Inferior parietal cortex (tissue), 1 donor: ENCODE data around the gene HOXC13.

Source experiments
- DNase-seq: peaks from one replicate; pipeline ENCODE4 v3.0.0-alpha.2; 2016; ENCODE audit errors: extremely low spot score

The HOXC13 gene

DNA sequence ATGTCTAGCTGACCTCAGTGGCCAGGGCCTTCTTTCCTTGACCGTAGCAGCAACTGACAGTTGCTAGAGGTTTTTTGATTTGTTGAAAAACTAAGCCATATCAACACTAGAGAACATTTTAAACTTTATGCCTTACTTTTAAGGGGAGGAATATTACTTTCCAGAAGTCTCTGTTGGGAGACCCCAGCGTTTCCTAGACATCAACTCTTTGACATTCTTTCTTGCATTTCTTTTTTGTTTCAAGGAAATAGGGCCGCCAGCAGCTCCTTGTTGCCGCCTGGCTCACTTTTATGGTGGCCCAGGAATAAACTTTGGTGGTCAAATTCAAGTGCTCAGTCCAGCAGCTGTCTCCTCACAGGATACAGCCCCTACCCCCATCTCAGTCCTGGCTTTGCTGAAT is 31.8 kb downstream of the HOXC13 start:
- DNase-seq = no peak

DNA sequence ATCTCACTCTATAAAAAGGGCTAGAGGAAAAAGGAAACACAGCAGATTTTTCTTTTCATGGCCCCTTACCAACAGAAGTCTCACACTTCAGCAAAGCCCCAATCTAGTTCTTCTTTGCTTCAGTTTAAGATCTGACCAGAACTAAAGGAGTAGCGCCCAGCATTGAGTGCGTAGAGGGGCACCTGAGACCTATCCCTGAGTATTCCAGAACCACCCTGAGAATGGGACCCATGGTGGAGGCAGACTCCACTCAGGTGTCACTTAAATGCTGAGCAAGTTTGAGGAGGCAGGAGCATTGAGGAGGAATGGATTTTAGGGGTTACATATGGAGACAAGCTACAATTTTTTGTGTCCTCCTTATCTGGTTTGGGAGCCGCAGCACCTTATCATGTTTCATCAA is 32.5 kb downstream of the HOXC13 start:
- no peak for DNase-seq

DNA sequence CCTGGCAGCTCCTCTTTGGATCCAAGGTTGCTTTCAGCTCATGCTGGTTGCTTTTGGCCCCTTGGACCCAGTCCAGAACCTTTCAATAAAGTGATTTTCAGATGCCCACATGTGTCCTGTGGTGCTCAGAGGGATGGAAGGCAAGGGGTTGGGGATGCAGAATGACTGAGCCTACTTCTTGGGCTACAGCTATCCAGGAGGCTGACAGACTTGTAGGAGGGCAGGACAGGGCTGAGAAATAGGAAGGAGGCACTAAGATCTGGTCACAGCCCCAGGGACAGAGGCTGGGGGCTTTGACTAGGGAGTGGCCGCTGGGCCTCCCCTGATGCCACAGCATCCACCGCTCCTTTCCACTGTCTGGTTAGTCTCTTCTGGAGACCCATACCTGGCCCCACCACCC is 33.1 kb downstream of the HOXC13 start:
- no peak for DNase-seq

GRCh38 chr12:53972152-53972702 is 33.6 kb downstream of the HOXC13 start:
- no peak for DNase-seq

- DNase-seq = no peak
Measured at GRCh38 chr12:53972722-53973235, 34.1 kb downstream of the HOXC13 start, which contains the start of gene HOXC11. Gene HOXC11, plus strand, starts transcription at chr12:53973126. Its CDS starts 116 bp downstream, at chr12:53973242.

DNA sequence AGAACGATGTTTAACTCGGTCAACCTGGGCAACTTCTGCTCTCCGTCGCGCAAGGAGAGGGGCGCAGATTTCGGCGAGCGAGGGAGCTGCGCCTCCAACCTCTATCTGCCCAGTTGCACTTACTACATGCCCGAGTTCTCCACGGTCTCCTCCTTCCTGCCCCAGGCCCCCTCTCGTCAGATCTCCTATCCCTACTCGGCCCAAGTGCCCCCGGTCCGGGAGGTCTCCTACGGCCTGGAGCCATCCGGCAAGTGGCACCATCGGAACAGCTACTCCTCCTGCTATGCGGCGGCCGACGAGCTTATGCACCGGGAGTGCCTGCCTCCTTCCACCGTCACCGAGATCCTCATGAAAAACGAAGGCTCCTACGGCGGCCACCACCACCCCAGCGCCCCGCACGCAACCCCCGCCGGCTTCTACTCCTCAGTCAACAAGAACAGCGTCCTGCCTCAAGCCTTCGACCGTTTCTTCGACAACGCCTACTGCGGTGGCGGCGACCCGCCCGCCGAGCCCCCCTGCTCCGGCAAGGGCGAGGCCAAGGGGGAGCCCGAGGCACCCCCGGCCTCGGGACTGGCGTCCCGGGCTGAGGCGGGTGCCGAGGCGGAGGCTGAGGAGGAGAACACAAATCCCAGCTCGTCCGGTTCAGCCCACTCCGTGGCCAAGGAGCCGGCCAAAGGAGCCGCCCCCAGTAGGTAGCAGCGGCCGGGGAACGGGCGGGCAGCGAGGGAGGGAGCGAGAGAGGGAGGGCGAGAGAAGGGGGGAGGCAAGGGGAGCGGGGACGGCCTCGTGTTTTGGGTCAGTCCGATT is 34.8 kb downstream of the HOXC13 start:
- no peak for DNase-seq

- no peak for DNase-seq
Measured at GRCh38 chr12:53974084-53975063, 35.7 kb downstream of the HOXC13 start, which contains the start of gene HOTAIR. Gene HOTAIR, minus strand, starts transcription at chr12:53974954.

DNA sequence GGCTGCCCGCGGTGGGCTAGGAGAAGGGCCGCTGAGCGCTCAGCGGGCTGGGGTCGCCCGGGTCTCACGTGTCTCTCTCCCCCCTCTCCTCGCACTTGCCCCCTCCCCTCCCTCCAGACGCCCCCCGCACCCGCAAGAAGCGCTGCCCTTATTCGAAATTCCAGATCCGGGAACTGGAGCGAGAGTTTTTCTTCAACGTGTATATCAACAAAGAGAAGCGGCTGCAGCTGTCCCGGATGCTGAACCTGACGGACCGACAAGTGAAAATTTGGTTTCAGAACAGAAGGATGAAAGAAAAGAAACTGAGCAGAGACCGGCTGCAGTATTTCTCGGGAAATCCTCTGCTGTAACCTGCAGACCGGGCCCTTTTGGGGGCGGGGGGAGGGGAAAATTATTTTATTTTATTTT is 36.4 kb downstream of the HOXC13 start:
- no peak for DNase-seq

- no peak for DNase-seq
Measured at GRCh38 chr12:53975479-53976152, 37.0 kb downstream of the HOXC13 start.

- no peak for DNase-seq
Measured at GRCh38 chr12:53976172-53976822, 37.7 kb downstream of the HOXC13 start.

DNA sequence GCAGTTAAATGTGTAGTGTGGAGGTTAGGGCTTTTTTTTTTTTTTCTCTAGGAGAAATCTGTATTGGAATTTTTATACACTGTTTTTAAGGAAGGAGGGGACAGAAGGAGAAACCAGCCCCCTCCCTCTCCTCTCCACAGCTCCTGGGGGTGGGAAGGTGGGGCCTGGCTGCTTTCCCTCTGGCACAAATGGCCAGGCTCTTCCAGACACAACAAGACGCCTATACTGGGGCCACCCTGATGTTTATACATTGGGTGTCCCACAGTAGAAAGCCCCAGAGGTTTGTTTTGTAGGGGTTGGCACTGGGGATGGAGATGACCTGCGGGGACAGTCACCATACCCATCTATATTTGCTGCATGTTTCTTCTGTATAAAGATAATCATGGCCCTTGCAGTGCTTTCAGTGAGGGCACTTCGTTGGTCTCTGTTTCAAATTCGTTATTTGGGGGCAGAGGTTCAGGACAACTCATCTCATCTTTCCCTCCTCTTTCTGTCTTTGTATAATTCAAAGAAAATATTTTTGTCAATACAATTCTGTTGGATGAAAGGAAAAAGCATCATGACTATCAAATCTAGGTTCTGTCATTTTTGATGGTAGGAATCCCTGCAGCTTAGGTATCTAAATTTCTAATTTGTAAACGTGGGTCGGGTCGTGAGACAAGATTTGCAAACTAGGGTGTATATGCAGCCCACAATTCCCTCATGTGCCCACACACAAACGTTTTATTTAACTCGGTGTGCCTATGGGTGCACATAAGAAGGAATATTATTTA is 38.4 kb downstream of the HOXC13 start:
- DNase-seq = no peak

- no peak for DNase-seq
Measured at GRCh38 chr12:53977596-53978445, 39.2 kb downstream of the HOXC13 start.

GRCh38 chr12:53978477-53979356 is 40.1 kb downstream of the HOXC13 start:
- DNase-seq = no peak

DNA sequence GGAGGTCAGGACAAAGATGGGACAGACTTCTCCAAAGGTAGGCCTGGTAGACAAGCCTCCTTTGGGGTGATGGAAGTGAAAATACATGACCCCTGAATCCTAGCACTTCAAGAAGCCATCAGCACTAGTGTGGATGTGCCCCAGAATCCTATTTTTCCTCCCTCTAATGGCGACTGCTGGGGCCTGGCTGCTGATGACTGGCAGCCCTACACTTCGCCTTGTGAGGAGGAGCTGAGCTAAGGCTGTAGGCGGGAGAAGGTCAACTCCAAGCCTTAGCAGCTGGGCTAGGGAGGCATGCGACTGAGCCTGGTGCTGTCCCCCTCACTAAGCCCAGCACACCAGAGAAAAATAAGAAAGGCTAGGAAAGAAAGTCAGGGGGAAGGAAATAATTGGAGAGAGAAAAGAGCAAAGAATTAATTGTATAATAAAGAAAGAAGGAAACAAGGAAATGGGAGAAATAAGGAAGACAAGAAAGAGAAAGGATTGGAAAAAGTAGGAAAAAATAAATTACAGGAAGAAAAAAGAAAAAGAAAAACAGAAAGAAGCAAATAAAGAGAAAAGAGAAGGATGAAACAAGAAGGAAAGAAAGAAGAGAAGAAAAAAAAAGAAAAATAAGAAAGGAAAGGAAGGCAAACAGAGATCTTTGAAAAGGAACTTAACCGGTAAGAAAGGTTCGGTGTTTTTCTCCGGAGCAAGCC is 41.6 kb downstream of the HOXC13 start:
- DNase-seq = no peak

DNA sequence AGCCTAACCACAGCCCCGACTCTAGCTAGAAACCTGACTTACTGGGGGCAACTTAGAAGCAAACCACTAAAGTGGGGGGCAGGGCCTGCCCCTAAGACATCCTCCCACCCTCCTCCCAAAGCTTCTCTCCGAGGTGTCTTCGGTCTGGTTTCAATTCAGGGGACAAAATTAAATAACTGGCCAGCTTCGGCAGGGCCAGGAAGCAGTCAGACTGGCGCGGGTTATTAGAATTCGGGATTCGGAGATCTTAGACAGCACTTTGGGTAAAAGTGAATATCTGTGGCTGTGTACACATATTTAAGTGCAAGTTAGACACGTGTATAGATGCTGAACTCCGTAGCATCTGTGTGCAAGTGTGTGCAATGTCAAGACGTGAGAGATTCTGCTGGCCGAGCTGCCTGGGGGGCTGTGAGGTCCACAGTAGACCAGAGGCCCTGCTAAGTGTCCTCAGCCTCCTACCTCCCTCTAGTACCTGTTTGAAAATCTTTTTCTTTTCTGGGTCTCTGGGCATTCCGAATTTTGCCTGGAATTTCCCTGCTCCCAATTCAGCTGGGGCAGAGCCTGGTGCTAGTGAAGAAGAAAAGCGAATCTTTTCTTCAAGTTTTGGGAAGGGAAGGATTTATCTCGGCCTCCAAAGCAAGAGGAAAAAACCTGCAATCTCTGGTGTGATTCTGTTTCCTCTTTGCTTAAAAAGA is 42.3 kb downstream of the HOXC13 start:
- no peak for DNase-seq

DNA sequence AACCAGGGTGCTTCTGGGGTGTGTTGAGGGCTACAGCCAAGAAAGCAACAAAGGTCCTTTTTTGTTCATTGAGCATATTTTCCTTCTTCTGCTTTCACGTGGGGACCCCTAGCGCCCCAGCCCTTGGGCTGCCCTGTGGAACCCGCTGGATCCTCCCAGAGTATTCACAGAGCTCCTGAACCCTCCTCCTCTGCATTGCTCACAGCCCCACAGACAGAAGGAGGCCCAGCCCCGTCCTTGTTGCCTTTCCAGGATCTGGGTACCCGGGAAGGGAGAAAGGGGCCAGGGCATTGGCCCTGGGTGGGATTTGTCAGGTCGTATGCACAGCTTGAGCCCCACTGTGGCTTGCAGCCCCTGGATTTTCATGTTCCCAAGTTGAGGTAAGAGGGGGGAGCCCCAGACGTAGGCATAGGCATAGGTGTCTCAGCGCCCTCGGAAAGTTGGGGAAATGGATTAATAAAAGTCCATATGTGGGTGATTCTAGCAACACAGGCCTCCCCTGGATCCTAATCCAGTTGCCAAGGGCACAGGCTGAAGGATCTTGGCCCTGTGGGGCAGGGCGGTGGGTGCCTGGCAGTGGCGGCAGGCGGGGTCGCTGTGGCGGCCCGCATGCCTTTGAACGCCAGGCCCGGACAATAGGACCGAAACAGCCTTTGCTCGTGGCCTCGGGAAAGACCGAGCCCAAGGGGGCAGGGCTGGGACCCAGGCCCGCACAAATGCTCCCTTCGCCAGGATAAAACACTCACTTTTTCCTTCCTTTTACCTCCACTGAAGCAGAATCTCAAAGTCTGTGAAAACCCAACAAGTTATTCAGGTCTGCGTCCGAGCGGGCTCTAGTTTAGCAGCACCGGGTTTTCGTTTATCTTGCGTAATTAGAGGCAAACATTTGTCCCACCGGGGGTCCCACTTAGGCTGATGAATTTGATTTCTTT is 43.3 kb downstream of the HOXC13 start:
- DNase-seq = no peak
